ENCODE measurements around the gene ZBTB2.

Gene ZBTB2

DNA sequence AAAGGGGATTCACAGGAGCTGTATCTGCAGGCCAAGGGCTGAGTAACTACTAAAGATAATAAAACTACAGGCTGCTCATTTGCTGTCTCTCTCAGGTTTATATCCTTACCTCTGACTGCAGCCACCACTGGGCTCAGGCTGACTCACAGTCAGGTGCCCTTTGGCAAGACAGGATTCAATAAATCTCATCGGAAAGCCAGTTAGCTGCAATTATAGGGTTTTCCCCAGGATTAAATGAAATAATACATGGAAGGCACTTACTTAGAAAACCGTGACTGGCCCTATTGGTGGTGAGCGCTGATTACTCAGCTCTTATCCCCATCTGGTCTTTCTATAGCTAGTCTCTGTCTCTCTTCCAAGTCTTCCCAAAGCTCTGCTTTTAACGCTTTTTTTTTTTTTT lies 34.2 kb upstream of the ZBTB2 start:
- DNase-seq (ENCODE audit: low read depth) = no peak
- H3K4me3 ChIP-seq (ENCODE audit: low read depth, low read length) = no peak overlapping the region
- TF ChIP-seq CTCF (IDR thresholded peaks at IDR 0.05; ENCODE audit: low read depth, low read length) (no peak), POLR2A (IDR thresholded peaks at IDR 0.05; ENCODE audit: extremely low read depth, insufficient read length) (no peak), MYC (IDR thresholded peaks at IDR 0.05; ENCODE audit: low read depth, low read length) (no peak)
- TF ChIP-seq, protein P1, sequence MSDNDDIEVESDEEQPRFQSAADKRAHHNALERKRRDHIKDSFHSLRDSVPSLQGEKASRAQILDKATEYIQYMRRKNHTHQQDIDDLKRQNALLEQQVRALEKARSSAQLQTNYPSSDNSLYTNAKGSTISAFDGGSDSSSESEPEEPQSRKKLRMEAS (IDR thresholded peaks at IDR 0.05; ENCODE audit: low read depth, low read length) = no peak

- no peak for DNase-seq (ENCODE audit: low read depth)
- no peak overlapping the region for H3K4me3 ChIP-seq (ENCODE audit: low read depth, low read length)
- TF ChIP-seq, protein P1 (IDR thresholded peaks at IDR 0.05; ENCODE audit: low read depth, low read length) = no peak
- TF ChIP-seq POLR2A (IDR thresholded peaks at IDR 0.05; ENCODE audit: extremely low read depth, insufficient read length) = no peak
- no peak for TF ChIP-seq CTCF (IDR thresholded peaks at IDR 0.05; ENCODE audit: low read depth, low read length)
- TF ChIP-seq MYC (IDR thresholded peaks at IDR 0.05; ENCODE audit: low read depth, low read length) = no peak
Measured at GRCh38 chr6:151422981-151423380, 31.6 kb upstream of the ZBTB2 start.

DNA sequence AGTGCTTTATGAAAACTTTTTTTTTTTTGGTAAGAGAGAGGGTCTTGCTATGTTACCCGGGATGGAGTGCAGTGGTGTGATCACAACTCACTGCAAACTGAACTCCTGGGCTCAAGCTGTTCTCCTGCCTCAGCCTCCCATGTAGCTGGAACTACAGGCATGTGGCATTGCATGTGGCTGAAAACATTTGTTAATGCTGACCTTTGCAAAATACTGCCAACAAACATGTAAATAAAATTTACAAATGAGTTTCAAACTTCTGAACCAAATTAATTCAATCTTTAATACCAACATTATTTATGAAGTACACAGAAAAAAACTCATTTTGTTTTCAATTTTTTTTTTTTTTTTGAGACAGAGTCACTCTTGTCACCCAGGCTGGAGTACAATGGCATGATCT lies 26.1 kb upstream of the ZBTB2 start:
- TF ChIP-seq CTCF (IDR thresholded peaks at IDR 0.05; ENCODE audit: low read depth, low read length) = no peak
- no peak for TF ChIP-seq MYC (IDR thresholded peaks at IDR 0.05; ENCODE audit: low read depth, low read length)
- TF ChIP-seq POLR2A (IDR thresholded peaks at IDR 0.05; ENCODE audit: extremely low read depth, insufficient read length) = no peak
- TF ChIP-seq, protein P1 (IDR thresholded peaks at IDR 0.05; ENCODE audit: low read depth, low read length) = no peak
- no peak overlapping the region for H3K4me3 ChIP-seq (ENCODE audit: low read depth, low read length)
- no peak for DNase-seq (ENCODE audit: low read depth)

DNA sequence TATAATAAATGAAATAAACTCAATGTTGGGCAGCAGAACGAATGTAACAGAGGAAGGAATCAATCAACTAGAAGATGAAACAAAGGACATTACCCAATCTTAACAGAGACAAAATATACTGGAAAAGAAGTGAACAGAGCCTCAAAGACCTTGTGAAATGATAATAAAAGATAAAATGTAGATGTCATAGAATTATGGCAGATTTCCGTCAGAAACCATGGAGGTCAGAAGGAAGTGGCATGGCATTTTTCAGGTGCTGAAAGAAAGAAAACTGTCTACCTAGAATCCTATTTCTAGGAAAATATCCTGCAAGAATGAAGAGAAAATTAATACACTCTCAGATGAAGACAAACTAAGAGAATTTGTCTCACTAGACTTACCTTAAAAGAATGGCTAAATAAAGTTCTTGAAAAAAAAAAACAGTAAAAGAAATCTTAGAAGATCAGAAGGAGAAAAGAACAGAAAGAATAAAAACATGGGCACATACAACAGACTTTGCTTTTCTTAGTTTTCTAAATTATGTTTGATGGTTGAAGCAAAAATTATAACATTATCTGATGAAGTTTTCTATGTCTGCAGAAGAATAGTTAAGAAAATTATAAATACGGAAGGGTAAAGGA lies 23.4 kb upstream of the ZBTB2 start:
- TF ChIP-seq CTCF (IDR thresholded peaks at IDR 0.05; ENCODE audit: low read depth, low read length) = no peak
- DNase-seq (ENCODE audit: low read depth) = no peak
- no peak overlapping the region for H3K4me3 ChIP-seq (ENCODE audit: low read depth, low read length)

GRCh38 chr6:151413372-151414145 lies 22.2 kb upstream of the ZBTB2 start:
- DNase-seq (ENCODE audit: low read depth) = no peak
- no peak for TF ChIP-seq POLR2A (IDR thresholded peaks at IDR 0.05; ENCODE audit: extremely low read depth, insufficient read length)
- TF ChIP-seq, protein P1 (IDR thresholded peaks at IDR 0.05; ENCODE audit: low read depth, low read length) = no peak
- no peak for TF ChIP-seq MYC (IDR thresholded peaks at IDR 0.05; ENCODE audit: low read depth, low read length)
- H3K4me3 ChIP-seq (ENCODE audit: low read depth, low read length) = no peak overlapping the region

DNA sequence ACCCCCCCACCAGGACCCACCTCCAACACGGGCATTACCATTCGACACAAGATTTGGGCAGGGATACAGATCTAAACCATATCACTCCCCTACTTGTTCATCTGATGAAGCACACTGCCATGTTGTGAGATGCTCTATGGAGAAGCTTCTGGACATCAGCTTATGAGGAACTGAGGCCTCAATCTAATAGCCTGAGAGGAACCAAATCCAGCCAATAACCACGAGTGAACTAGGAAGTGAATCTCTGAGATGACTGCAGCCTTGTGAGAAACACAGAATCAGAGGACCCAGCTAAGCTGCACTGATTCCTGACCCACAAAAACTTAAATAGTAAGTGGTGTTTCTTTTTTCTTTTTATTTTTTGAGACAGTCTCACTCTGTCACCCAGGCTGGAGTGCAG lies 21.6 kb upstream of the ZBTB2 start:
- no peak overlapping the region for H3K4me3 ChIP-seq (ENCODE audit: low read depth, low read length)
- no peak for TF ChIP-seq MYC (IDR thresholded peaks at IDR 0.05; ENCODE audit: low read depth, low read length)
- TF ChIP-seq POLR2A (IDR thresholded peaks at IDR 0.05; ENCODE audit: extremely low read depth, insufficient read length) = no peak
- no peak for TF ChIP-seq CTCF (IDR thresholded peaks at IDR 0.05; ENCODE audit: low read depth, low read length)
- DNase-seq (ENCODE audit: low read depth) = no peak
